Measurements from ENCODE around the gene XYLT2. TPM values are rescaled to one million over a fixed set of nuclear protein-coding genes. Genes with fewer than 3 reads are reported as not detected.

The XYLT2 gene
- total RNA-seq, 3 donors from 2014 or later, result 13.6 to 27.5 (median 24.4) TPM

GRCh38 chr17:50380369-50381259 is 34.7 kb downstream of the XYLT2 start:
- TF ChIP-seq POLR2A (IDR thresholded peaks at IDR 0.05), result no peak
- no peak for TF ChIP-seq POLR2AphosphoS5 (IDR thresholded peaks at IDR 0.05)
- TF ChIP-seq CTCF (IDR thresholded peaks at IDR 0.05), result no peak
- no peak overlapping the region for H3K27ac ChIP-seq
- intact Hi-C loops (cut with DNase I; ENCODE audit: low total_unique reads), result no loop called here
- no peak overlapping the region for H3K4me3 ChIP-seq
- no peaks in the 10 kb centered on the region for H3K4me1 ChIP-seq
- DNase-seq (ENCODE audit: low spot score in 2 of 2), result no peak
- H3K36me3 ChIP-seq, result peaks cover 12% of the 10 kb centered on the region
- no peaks in the 10 kb centered on the region for H3K27me3 ChIP-seq
- H3K9me3 ChIP-seq, result no peaks in the 10 kb centered on the region

GRCh38 chr17:50381260-50381815 is 35.4 kb downstream of the XYLT2 start:
- Histone ChIP-seq H3K27me3 (no peaks in the 10 kb centered on the region), H3K4me1 (no peaks in the 10 kb centered on the region), H3K4me3 (no peak overlapping the region), H3K36me3 (peaks cover 12% of the 10 kb centered on the region), H3K9me3 (no peaks in the 10 kb centered on the region), H3K27ac (no peak overlapping the region)
- intact Hi-C loops (cut with DNase I; ENCODE audit: low total_unique reads), result no loop called here
- DNase-seq (ENCODE audit: low spot score in 2 of 2), result no peak
- TF ChIP-seq POLR2A (IDR thresholded peaks at IDR 0.05) (no peak), POLR2AphosphoS5 (IDR thresholded peaks at IDR 0.05) (no peak), CTCF (IDR thresholded peaks at IDR 0.05) (no peak)

GRCh38 chr17:50381920-50382319 is 36.0 kb downstream of the XYLT2 start:
- peaks cover 12% of the 10 kb centered on the region for H3K36me3 ChIP-seq
- no peaks in the 10 kb centered on the region for H3K9me3 ChIP-seq
- H3K4me1 ChIP-seq, result no peaks in the 10 kb centered on the region
- no peak for TF ChIP-seq POLR2AphosphoS5 (IDR thresholded peaks at IDR 0.05)
- no peak for TF ChIP-seq CTCF (IDR thresholded peaks at IDR 0.05)
- no peak for TF ChIP-seq POLR2A (IDR thresholded peaks at IDR 0.05)
- no peak for DNase-seq (ENCODE audit: low spot score in 2 of 2)
- intact Hi-C loops (cut with DNase I; ENCODE audit: low total_unique reads), result no loop called here
- no peak overlapping the region for H3K27ac ChIP-seq
- no peak overlapping the region for H3K4me3 ChIP-seq
- no peaks in the 10 kb centered on the region for H3K27me3 ChIP-seq

- H3K27me3 ChIP-seq, result no peaks in the 10 kb centered on the region
- intact Hi-C loops (cut with DNase I; ENCODE audit: low total_unique reads), result no loop called here
- no peak overlapping the region for H3K27ac ChIP-seq
- H3K4me1 ChIP-seq, result no peaks in the 10 kb centered on the region
- no peak for TF ChIP-seq POLR2AphosphoS5 (IDR thresholded peaks at IDR 0.05)
- no peak for TF ChIP-seq POLR2A (IDR thresholded peaks at IDR 0.05)
- no peak for TF ChIP-seq CTCF (IDR thresholded peaks at IDR 0.05)
- peaks cover 12% of the 10 kb centered on the region for H3K36me3 ChIP-seq
- no peaks in the 10 kb centered on the region for H3K9me3 ChIP-seq
- DNase-seq (ENCODE audit: low spot score in 2 of 2), result no peak
- H3K4me3 ChIP-seq, result no peak overlapping the region
Measured at GRCh38 chr17:50382931-50383330, 37.0 kb downstream of the XYLT2 start.

- Histone ChIP-seq H3K9me3 (no peaks in the 10 kb centered on the region), H3K36me3 (peaks cover 15% of the 10 kb centered on the region), H3K27ac (no peak overlapping the region), H3K4me3 (no peak overlapping the region), H3K27me3 (no peaks in the 10 kb centered on the region), H3K4me1 (no peaks in the 10 kb centered on the region)
- no peak for DNase-seq (ENCODE audit: low spot score in 2 of 2)
- TF ChIP-seq POLR2AphosphoS5 (IDR thresholded peaks at IDR 0.05), result no peak
- TF ChIP-seq POLR2A (IDR thresholded peaks at IDR 0.05), result no peak
- TF ChIP-seq CTCF (IDR thresholded peaks at IDR 0.05), result no peak
- intact Hi-C loops (cut with DNase I; ENCODE audit: low total_unique reads), result no loop called here
Measured at GRCh38 chr17:50386510-50386909, 40.6 kb downstream of the XYLT2 start.

Data from breast epithelium (tissue), 4 donors.